ENCODE results near the gene MBOAT1. TPM values are rescaled to one million over a fixed set of nuclear protein-coding genes. Genes with fewer than 3 reads are reported as not detected.
A peak's percentile ranks its signal among the peaks of the same experiment; 100 is the strongest.

Gene MBOAT1
- total RNA-seq, 4 donors from 2014 or later, result 6.6 to 10.2 (median 7.0) TPM

DNA sequence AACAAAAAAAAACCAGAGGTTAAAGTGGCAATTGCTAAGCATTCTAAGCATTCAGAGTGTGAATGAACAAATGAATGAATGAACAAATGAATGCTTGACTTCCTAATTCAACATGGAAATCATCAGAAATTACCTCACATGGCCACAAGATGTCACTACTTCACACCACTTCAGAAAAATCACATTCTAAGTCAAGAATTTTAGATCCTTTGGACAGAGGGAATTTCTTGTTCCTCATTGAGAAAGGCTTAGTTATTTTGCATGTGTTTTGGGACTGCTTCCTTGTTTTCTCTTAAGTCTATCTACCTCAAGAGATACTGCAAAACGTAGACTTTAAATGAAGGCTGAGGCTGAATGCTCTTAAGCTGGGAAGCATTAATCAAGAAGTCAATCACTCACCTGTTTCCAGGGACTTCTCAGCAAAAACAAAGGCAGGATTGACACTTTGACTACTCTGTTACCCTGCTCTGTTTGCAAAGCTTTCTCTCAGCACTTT is 120.2 kb downstream of the MBOAT1 start:
- TF ChIP-seq, protein P1, sequence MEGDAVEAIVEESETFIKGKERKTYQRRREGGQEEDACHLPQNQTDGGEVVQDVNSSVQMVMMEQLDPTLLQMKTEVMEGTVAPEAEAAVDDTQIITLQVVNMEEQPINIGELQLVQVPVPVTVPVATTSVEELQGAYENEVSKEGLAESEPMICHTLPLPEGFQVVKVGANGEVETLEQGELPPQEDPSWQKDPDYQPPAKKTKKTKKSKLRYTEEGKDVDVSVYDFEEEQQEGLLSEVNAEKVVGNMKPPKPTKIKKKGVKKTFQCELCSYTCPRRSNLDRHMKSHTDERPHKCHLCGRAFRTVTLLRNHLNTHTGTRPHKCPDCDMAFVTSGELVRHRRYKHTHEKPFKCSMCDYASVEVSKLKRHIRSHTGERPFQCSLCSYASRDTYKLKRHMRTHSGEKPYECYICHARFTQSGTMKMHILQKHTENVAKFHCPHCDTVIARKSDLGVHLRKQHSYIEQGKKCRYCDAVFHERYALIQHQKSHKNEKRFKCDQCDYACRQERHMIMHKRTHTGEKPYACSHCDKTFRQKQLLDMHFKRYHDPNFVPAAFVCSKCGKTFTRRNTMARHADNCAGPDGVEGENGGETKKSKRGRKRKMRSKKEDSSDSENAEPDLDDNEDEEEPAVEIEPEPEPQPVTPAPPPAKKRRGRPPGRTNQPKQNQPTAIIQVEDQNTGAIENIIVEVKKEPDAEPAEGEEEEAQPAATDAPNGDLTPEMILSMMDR (IDR thresholded peaks at IDR 0.05), result peak in 1 of 3 donors; percentile 2

DNA sequence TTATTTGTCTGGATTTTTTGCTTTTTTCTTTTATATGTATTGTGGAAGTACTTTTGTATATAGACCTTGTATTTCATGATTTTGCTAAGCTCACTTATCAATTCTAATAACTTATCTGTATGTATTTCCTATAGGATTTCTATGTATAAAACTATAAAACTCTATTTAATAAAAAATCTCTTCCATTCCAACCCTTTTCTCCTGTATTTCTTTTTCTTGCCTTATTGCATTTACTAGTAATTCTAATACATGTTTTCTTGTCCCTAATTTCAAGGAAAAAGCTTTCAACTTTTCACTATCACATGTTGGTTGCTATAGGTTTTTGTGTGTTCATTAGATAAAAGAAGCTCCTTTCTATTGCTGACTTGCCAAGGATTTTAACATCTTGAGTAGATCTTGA is 125.3 kb downstream of the MBOAT1 start:
- no peak for ATAC-seq (ENCODE audit: low FRiP score)

More for the DNA sequence above, 120.2 kb downstream of the MBOAT1 start:
- DNase-seq (ENCODE audit: low spot score), result no peak
- no peak for ATAC-seq (ENCODE audit: low FRiP score)

DNA sequence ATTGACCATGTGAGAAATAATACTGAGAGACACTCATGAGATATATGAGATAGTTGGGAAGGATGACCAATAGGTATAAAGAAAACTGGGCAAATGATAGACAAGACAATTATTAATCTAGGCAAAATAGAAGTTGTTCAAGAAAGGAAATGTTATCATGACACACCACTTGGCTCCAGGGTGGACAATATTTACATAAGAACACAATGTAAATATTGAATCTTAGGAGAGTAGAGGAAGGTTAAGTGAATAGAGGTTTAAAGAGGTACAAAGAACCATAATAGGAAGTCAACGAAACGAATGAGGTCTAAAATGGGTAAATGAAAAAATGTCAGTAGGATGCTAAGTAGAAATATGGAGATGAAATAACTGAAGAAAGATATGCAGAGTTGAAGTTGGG is 126.5 kb downstream of the MBOAT1 start:
- DNase-seq (ENCODE audit: low spot score), result no peak
- no peak for ATAC-seq (ENCODE audit: low FRiP score)
- TF ChIP-seq, protein P1 (IDR thresholded peaks at IDR 0.05), result no peak

More for the DNA sequence above, 125.3 kb downstream of the MBOAT1 start:
- TF ChIP-seq, protein P1 (IDR thresholded peaks at IDR 0.05), result no peak
- no peak for DNase-seq (ENCODE audit: low spot score)

DNA sequence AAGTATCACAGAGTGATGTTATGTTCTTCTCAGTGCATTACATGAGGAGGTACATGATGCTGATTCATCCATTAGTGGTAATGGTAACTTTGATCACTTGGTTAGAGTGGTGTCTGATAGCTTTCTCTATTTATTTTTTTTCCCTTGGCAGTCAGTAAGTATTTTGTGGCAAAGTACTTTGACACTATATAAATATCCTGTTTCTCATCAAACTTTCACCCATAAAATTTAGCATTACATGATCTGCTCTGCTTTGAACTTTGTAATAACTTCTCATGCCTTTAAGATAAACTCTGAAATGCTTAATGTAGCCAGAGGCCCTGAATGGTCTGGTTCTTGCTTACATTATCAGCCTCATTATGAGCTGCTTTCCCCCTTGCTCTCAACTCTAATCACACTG is 127.9 kb downstream of the MBOAT1 start:
- TF ChIP-seq, protein P1 (IDR thresholded peaks at IDR 0.05), result no peak
- DNase-seq (ENCODE audit: low spot score) (no peak), ATAC-seq (ENCODE audit: low FRiP score) (no peak)

DNA sequence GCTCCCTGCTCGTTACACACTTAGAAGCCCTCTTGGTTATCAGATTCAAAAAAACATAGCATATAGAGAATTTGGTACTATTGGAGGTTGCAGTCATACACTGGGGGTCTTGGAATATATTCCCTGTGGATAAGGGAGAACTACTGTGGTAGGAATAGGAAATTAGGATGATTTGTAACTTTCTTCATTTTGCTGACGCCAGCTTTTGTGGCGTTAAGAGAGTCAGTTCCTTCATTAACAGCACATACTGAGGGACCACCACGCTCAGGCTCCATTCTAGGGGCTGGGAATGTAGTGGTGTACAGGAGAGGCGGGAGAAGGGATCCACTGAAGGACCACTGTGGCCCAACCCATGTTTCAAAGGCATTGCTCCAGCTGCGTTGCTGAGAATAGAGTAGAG is 140.3 kb downstream of the MBOAT1 start:
- DNase-seq (ENCODE audit: low spot score), result no peak
- no peak for ATAC-seq (ENCODE audit: low FRiP score)
- TF ChIP-seq, protein P1 (IDR thresholded peaks at IDR 0.05), result no peak

DNA sequence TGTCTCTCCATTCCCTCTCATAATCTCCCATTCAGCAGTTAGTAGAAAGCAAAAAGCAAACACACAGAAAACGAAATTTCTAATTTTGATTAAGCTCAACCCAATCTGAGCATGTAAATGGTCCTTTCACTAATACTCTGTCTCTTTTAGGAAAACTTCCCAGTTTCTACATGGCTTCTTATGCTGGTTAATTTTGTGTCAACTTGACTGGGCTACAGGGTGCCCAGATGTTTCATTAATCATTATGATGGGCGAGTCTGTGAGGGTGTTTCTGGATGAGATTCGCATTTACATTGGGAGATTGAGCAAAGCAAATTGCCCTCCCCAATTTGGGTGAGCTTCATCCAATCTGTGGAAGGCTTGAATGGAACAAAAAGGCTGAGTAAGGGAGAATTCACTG is 142.2 kb downstream of the MBOAT1 start:
- TF ChIP-seq, protein P1 (IDR thresholded peaks at IDR 0.05), result no peak
- DNase-seq (ENCODE audit: low spot score) (no peak), ATAC-seq (ENCODE audit: low FRiP score) (no peak)

DNA sequence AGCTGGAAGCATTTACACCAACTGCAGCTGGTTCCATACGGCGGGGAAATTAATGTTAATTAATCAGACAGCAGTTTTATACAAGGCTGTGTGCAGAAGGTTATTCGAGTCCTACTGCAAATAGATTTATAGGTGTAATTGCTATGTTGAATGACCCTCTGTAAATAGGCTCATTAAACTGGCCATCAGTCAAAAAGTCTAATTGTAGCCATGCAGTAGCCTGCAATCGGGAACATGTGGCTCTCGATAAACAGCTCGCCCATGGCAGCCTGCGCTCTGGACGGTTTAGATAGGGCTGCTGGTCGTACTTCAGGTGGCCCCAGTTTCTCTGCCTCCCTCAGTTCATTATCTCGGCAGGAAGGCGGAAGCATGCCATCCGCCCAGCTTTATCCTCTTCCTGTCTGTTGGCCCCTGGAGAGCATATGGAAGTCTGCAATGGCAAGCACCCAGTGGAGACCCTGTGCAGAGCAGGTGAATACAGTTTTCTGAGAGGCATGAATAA is 143.2 kb downstream of the MBOAT1 start:
- no peak for ATAC-seq (ENCODE audit: low FRiP score)
- TF ChIP-seq, protein P1 (IDR thresholded peaks at IDR 0.05), result no peak

More for the DNA sequence above, 143.2 kb downstream of the MBOAT1 start:
- DNase-seq (ENCODE audit: low spot score), result no peak
